ENCODE data around the gene PDZD7. TPM values are rescaled to one million over a fixed set of nuclear protein-coding genes. Genes with fewer than 3 reads are reported as not detected.

Gene PDZD7
- total and polyA plus RNA-seq, 4 experiments from 2014 or later = 0.20 to 1.8 (median 0.70) TPM

DNA sequence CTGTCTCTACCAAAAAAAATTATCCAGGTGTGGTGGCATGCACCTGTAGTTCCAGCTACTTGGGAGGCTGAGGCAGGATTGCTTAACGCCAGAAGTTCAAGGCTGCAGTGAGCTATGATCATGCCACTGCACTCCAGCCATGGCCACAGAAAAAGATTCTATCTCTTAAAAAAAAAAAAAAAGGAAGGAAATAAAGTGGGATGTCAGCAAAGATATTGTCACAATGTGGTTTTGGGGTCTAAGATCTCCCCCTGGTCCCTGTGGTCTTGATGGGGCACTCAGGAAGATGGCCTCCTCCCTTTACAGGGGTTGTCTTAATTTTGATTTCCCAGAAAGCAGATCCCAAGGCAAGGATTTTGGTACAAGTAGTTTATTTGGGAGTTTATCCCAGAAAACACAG, 23.4 kb upstream of the PDZD7 start:
- CTCF ChIA-PET (ENCODE audit: partially characterized antibody) = interaction anchor here (0.9 to 26.6 kb wide), 3 partner anchors 9 to 88 kb away, joined by 3 to 645 read pairs (median 3); partner anchors contain the start of gene KAZALD1
- POLR2A ChIA-PET (ENCODE audit: partially characterized antibody) = no interaction called here
- intact Hi-C loops (cut with micrococcal nuclease) = no loop called here
- no peaks in the 10 kb centered on the region for H3K36me3 ChIP-seq (ENCODE audit: insufficient read depth, low read length)
- H3K4me1 Mint-ChIP-seq = peaks cover 2 to 14% (median 8%) of the 10 kb centered on the region in 4 donors
- H3K27ac Mint-ChIP-seq = no peak overlapping the region
- no peak overlapping the region for H3K4me3 ChIP-seq (ENCODE audit: low read length in 2 of 2)
- peaks cover 17% of the 10 kb centered on the region for H3K27me3 ChIP-seq (ENCODE audit: insufficient read depth, low read length)
- no peak overlapping the region for H3K4me3 Mint-ChIP-seq
- H3K9me3 Mint-ChIP-seq = no peaks in the 10 kb centered on the region
- H3K4me1 ChIP-seq (ENCODE audit: insufficient read depth, low read length) = peaks cover 10% of the 10 kb centered on the region
- no peaks in the 10 kb centered on the region for H3K36me3 Mint-ChIP-seq
- peaks cover 13 to 14% of the 10 kb centered on the region in 2 donors for H3K27me3 Mint-ChIP-seq
- no peaks in the 10 kb centered on the region for H3K9me3 ChIP-seq (ENCODE audit: control insufficient read depth in 1 of 2, low read length in 2 of 2)
- DNase-seq = no peak
- H3K27ac ChIP-seq (ENCODE audit: low read depth, low read length) = no peak overlapping the region

GRCh38 chr10:101053516-101053915, 22.6 kb upstream of the PDZD7 start:
- intact Hi-C loops (cut with micrococcal nuclease) = no loop called here
- Mint-ChIP-seq H3K27me3 (peaks cover 20 to 22% of the 10 kb centered on the region in 2 donors), H3K9me3 (no peaks in the 10 kb centered on the region), H3K4me1 (peaks cover 2 to 22% (median 8%) of the 10 kb centered on the region in 4 donors), H3K36me3 (no peaks in the 10 kb centered on the region), H3K27ac (peak overlapping the region in 1 of 7 donors; percentile 46), H3K4me3 (no peak overlapping the region)
- peaks cover 10% of the 10 kb centered on the region for H3K4me1 ChIP-seq (ENCODE audit: insufficient read depth, low read length)
- H3K27ac ChIP-seq (ENCODE audit: low read depth, low read length) = no peak overlapping the region
- ChIA-PET POLR2A (ENCODE audit: partially characterized antibody) (interaction anchor here (4.0 kb wide), 1 partner anchor 9 kb away, joined by 16 read pairs; the partner anchor contains the start of gene KAZALD1), CTCF (ENCODE audit: partially characterized antibody) (interaction anchor here (1.3 to 26.6 kb wide), 5 partner anchors 10 to 97 kb away, joined by 3 to 645 read pairs (median 31); partner anchors contain the start of gene KAZALD1)
- H3K27me3 ChIP-seq (ENCODE audit: insufficient read depth, low read length) = peaks cover 25% of the 10 kb centered on the region
- DNase-seq = no peak
- no peaks in the 10 kb centered on the region for H3K36me3 ChIP-seq (ENCODE audit: insufficient read depth, low read length)
- H3K4me3 ChIP-seq (ENCODE audit: low read length in 2 of 2) = no peak overlapping the region
- no peaks in the 10 kb centered on the region for H3K9me3 ChIP-seq (ENCODE audit: control insufficient read depth in 1 of 2, low read length in 2 of 2)

DNA sequence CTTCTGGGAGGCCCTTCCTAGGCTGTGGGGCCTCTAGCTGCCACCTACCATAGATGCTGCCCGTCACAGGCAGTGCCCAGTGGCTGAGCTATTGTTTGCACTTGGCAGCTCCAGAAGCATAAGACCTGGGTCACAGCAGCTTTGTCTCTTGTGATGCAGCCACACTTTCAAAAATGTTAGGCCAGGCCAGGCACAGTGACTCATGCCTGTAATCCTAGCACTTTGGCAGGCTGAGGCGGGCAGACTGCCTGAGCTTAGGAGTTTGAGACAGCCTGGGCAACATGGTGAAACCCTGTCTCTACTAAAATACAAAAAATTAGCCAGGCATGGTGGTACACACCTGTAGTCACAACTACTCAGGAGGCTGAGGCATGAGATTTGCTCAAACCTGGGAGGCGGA, 21.4 kb upstream of the PDZD7 start:
- H3K4me1 Mint-ChIP-seq = peaks cover 3 to 25% (median 8%) of the 10 kb centered on the region in 4 donors
- ChIA-PET POLR2A (ENCODE audit: partially characterized antibody) (interaction anchor here (2.6 to 4.0 kb wide), 3 partner anchors 10 to 15 kb away, joined by 10 to 20 read pairs (median 16); partner anchors contain the start of gene KAZALD1), CTCF (ENCODE audit: partially characterized antibody) (interaction anchor here (0.6 to 26.6 kb wide), 9 partner anchors 10 to 89 kb away, joined by 3 to 645 read pairs (median 17); partner anchors contain the start of genes KAZALD1, PDZD7 and SFXN3)
- Histone ChIP-seq H3K9me3 (ENCODE audit: control insufficient read depth in 1 of 2, low read length in 2 of 2) (no peaks in the 10 kb centered on the region), H3K27me3 (ENCODE audit: insufficient read depth, low read length) (peaks cover 33% of the 10 kb centered on the region), H3K4me1 (ENCODE audit: insufficient read depth, low read length) (peaks cover 10% of the 10 kb centered on the region), H3K36me3 (ENCODE audit: insufficient read depth, low read length) (no peaks in the 10 kb centered on the region), H3K27ac (ENCODE audit: low read depth, low read length) (no peak overlapping the region), H3K4me3 (ENCODE audit: low read length in 2 of 2) (no peak overlapping the region)
- no peak overlapping the region for H3K27ac Mint-ChIP-seq
- DNase-seq = no peak
- H3K27me3 Mint-ChIP-seq = peaks cover 29 to 31% of the 10 kb centered on the region in 2 donors
- no peaks in the 10 kb centered on the region for H3K9me3 Mint-ChIP-seq
- H3K4me3 Mint-ChIP-seq = no peak overlapping the region
- no peaks in the 10 kb centered on the region for H3K36me3 Mint-ChIP-seq
- intact Hi-C loops (cut with micrococcal nuclease) = no loop called here

DNA sequence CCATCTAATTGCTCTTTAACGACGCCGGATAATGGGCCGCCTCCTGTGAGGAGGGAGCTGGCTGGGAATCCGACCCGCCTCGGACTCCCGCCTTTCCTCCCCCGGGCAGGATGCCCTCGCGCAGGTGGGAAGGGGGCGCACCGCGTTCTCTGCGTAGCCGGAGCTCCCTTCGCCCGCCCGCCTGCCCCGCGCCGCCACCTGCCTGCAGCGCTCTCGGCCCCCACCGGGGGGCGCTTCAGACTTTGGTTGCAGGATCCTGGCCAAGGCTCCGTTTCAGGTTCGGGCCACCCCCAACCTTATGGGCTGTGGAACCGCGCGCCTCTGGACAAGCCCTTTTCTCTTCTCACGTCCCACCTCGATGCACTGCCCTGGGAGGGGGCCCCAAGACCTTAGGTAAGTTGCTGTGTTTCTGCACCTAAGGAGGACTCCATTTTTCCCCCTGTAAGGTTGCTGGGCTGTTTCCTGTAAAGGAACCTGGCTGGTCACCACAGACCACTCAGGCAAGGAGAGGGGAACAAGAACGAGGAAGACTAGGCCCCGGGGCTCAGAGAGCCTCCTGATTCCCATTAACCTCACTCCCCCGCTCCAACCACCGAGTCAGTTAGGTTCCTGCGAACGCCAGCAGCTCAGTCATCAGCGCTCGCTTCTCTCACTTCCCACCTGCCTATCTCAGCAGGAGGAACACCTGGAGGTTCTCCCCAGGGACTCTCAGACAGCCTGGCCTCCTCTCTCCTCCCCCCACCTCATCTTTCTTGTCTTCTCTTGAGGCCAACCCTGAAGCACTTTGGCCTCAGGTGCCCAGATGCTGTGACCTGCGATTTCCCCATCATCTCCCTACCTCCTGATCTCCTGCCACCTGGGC, 19.5 kb upstream of the PDZD7 start:
- H3K27me3 Mint-ChIP-seq = peaks cover 35 to 38% of the 10 kb centered on the region in 2 donors

DNA sequence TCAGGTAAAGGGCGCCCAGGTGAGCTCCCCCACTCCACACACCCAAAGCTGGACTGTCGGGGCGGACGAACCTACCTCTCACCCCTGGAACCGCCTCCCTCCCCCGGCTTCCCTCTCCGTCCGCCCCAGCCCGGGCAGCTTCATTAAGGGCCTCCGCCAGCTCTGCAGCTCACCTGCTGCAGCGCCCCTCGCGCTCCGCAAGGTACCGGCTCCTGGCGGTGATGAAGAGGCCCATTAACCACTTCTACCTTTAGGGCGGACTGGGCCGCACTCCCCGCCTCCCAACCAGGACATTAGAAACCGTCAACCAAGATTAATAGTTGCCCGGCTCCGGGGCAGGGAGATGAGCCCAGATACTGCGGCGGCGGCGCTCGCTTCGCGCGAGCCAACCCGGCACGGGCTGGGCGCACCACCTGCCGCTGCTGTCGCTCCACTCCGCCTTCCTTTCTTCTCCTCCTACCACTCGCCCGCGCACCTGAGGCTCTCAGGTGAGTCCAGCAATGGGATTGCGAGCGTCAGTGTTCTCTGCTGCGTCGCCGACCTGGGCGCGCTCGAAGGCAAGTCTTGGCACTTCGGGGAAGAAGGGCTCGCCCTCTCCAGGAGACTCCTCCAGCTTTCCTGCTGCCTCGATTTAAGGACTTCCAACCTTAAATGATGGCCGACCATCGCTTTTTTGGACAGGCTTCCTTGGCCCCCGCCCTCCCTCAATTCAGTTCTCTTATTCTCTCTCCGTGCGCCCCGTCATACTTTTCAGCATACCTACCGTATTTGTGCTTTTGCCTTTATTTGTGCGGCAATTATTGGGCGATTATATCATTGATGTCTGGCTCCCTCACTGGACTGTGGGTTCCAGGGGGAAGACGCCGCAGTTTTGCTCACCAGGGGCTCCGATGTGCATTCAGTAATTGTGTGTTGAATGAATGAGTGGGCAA, 17.3 kb upstream of the PDZD7 start:
- peaks cover 37 to 38% of the 10 kb centered on the region in 2 donors for H3K27me3 Mint-ChIP-seq
- H3K27ac Mint-ChIP-seq = no peak overlapping the region
- no peak overlapping the region for H3K4me3 Mint-ChIP-seq
- intact Hi-C loops (cut with micrococcal nuclease) = no loop called here
- H3K27me3 ChIP-seq (ENCODE audit: insufficient read depth, low read length) = peaks cover 33% of the 10 kb centered on the region
- H3K4me1 Mint-ChIP-seq = peaks cover 5 to 29% (median 13%) of the 10 kb centered on the region in 4 donors
- H3K27ac ChIP-seq (ENCODE audit: low read depth, low read length) = no peak overlapping the region
- no peak for DNase-seq
- H3K36me3 Mint-ChIP-seq = no peaks in the 10 kb centered on the region
- peaks cover 13% of the 10 kb centered on the region for H3K4me1 ChIP-seq (ENCODE audit: insufficient read depth, low read length)
- H3K9me3 Mint-ChIP-seq = no peaks in the 10 kb centered on the region
- no peak overlapping the region for H3K4me3 ChIP-seq (ENCODE audit: low read length in 2 of 2)
- CTCF ChIA-PET (ENCODE audit: partially characterized antibody) = interaction anchor here (1.1 to 26.6 kb wide), 3 partner anchors 9 to 74 kb away, joined by 3 to 645 read pairs (median 3); partner anchors contain the start of gene KAZALD1
- POLR2A ChIA-PET (ENCODE audit: partially characterized antibody) = interaction anchor here (1.0 kb wide), 1 partner anchor 18 kb away, joined by 3 read pairs; the partner anchor contains the start of genes PDZD7 and SFXN3
- no peaks in the 10 kb centered on the region for H3K36me3 ChIP-seq (ENCODE audit: insufficient read depth, low read length)
- H3K9me3 ChIP-seq (ENCODE audit: control insufficient read depth in 1 of 2, low read length in 2 of 2) = no peaks in the 10 kb centered on the region

More for the DNA sequence above, 19.5 kb upstream of the PDZD7 start:
- peak; percentile 72 to 81 (median 73) for DNase-seq
- H3K9me3 Mint-ChIP-seq = no peaks in the 10 kb centered on the region
- no peaks in the 10 kb centered on the region for H3K9me3 ChIP-seq (ENCODE audit: control insufficient read depth in 1 of 2, low read length in 2 of 2)
- H3K36me3 Mint-ChIP-seq = no peaks in the 10 kb centered on the region
- H3K27me3 ChIP-seq (ENCODE audit: insufficient read depth, low read length) = peaks cover 33% of the 10 kb centered on the region
- H3K27ac Mint-ChIP-seq = peak overlapping the region in 1 of 7 donors; percentile 75
- H3K4me3 ChIP-seq (ENCODE audit: low read length in 2 of 2) = no peak overlapping the region
- peaks cover 3 to 25% (median 8%) of the 10 kb centered on the region in 4 donors for H3K4me1 Mint-ChIP-seq
- intact Hi-C loops (cut with micrococcal nuclease) = loop anchor here (1.0 kb wide), 1 partner anchor 8 kb away; no protein-coding TSS in a partner anchor
- ChIA-PET CTCF (ENCODE audit: partially characterized antibody) (interaction anchor here (0.6 to 26.6 kb wide), 22 partner anchors 8 to 1997 kb away, joined by 3 to 645 read pairs (median 6); partner anchors contain the start of genes KAZALD1, PDZD7 and SFXN3), POLR2A (ENCODE audit: partially characterized antibody) (interaction anchor here (1.0 to 4.0 kb wide), 8 partner anchors 8 to 52 kb away, joined by 3 to 20 read pairs (median 4); partner anchors contain the start of genes KAZALD1, PDZD7 and SFXN3)
- H3K4me3 Mint-ChIP-seq = peak overlapping the region in 6 of 8 donors; percentile 13 to 65 (median 41)
- H3K36me3 ChIP-seq (ENCODE audit: insufficient read depth, low read length) = no peaks in the 10 kb centered on the region
- H3K27ac ChIP-seq (ENCODE audit: low read depth, low read length) = no peak overlapping the region
- peaks cover 10% of the 10 kb centered on the region for H3K4me1 ChIP-seq (ENCODE audit: insufficient read depth, low read length)

DNA sequence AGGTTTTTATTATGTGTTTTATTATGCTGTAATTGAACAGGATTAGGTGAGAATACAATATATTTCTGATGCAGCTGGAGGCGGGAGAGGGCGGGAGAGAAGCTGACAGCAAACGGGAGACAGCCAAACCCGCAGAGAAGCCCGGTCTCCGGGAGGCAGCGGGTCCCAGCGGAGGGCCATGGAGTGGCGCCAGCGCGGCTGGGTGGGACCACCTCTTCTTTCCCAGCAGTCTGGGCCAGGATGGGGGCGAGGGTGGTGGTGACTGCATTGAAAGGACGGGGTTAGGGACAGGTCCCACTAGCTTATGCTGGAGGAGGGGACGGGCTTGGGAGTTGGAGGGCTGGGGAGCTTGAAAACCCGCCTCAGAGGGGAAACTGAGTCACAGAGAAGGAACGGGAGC, 16.3 kb upstream of the PDZD7 start:
- Mint-ChIP-seq H3K27me3 (peaks cover 38 to 39% of the 10 kb centered on the region in 2 donors), H3K36me3 (peaks cover 0 to 2% of the 10 kb centered on the region in 2 donors), H3K4me1 (peaks cover 11 to 39% (median 22%) of the 10 kb centered on the region in 4 donors), H3K4me3 (peak overlapping the region in 1 of 8 donors; percentile 37), H3K9me3 (no peaks in the 10 kb centered on the region), H3K27ac (no peak overlapping the region)
- H3K27ac ChIP-seq (ENCODE audit: low read depth, low read length) = no peak overlapping the region
- intact Hi-C loops (cut with micrococcal nuclease) = no loop called here
- peaks cover 33% of the 10 kb centered on the region for H3K27me3 ChIP-seq (ENCODE audit: insufficient read depth, low read length)
- no peak for DNase-seq
- H3K9me3 ChIP-seq (ENCODE audit: control insufficient read depth in 1 of 2, low read length in 2 of 2) = no peaks in the 10 kb centered on the region
- ChIA-PET CTCF (ENCODE audit: partially characterized antibody) (interaction anchor here (26.6 kb wide), 1 partner anchor 16 kb away, joined by 645 read pairs; the partner anchor contains the start of gene KAZALD1), POLR2A (ENCODE audit: partially characterized antibody) (interaction anchor here (1.0 kb wide), 1 partner anchor 17 kb away, joined by 3 read pairs; the partner anchor contains the start of genes PDZD7 and SFXN3)
- H3K4me1 ChIP-seq (ENCODE audit: insufficient read depth, low read length) = peaks cover 23% of the 10 kb centered on the region
- H3K4me3 ChIP-seq (ENCODE audit: low read length in 2 of 2) = no peak overlapping the region
- H3K36me3 ChIP-seq (ENCODE audit: insufficient read depth, low read length) = no peaks in the 10 kb centered on the region
